Germinal center (tissue), 1 donor: ENCODE results near the gene ANKLE2.
"Not testable (repeated sequence)": the region's sequence is repeated elsewhere in the genome, so short reads cannot be mapped to it uniquely, and the experiment has no call there.

ENCODE experiments used
- DNase-seq: peaks from one replicate; pipeline ENCODE4 v3.0.0; 2012; ENCODE audit warnings: mixed read lengths, low spot score

The ANKLE2 gene

DNA sequence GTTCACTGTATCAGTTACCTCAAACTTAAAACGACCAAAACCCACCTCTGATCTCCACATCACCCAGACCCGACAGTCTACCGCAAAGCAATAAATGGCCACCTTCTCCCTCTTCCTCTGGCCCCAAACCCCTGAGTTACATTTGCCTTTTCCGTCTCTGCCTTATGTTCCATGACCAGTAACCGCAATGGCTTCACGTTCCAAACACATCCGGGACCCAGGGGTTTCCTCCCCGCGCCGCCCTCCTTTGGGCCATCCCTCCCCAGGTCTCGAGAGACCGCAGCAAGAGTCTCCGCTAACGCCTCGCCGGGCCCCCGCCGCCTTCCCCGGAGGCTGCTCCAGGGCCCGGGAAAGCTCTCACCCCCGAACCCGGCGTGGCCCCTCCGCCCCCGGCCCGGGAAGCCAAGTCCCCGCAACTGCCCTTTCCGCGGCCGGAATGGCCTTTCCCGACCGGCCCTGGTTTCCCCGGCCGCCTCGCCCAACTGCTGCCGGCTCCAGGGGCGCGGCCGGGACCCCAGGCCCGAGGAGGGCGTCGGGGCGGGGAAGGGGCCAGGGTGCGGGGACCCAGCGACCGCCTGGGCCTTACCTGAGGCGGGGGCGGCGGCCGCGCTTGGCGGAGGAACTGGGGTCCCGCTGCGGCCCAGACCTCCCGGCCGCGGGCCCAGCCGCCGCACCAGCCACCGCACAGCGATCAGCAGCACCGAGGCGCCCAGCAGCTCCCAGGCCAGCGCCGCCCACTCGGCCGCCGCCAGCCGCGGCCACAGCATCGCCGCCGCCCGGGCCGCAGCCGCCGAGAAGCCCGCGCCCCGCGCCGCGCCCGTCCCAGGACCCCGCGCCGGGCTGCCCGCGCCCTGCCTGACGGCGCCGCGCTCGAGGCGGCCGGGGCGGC is at the start of gene ANKLE2:
ANKLE2 (minus strand) TSS at position 801 of the 889 bp plus-strand sequence; CDS start at position 767, 34 bp downstream.
- DNase-seq = peak; percentile 71

DNA sequence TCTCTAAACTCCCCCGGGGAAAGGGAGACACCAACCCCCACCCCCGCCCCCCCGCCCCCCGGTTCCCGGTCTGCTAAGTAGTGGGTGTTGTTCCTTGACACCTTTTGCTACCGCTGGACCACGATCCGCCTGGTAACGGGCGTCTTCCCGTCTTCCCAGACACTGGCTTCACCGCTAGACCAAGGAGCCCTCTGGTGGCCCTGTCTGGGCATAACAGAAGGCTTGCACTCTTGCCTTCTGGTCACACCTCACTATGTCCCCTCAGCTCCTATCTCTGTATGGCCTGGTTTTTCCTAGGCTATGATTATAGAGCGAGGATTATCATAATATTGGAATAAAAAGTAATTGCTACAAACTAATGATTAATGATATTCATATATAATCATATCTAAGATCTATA is 47.8 kb upstream of the ANKLE2 start:
- DNase-seq = not testable (repeated sequence)

DNA sequence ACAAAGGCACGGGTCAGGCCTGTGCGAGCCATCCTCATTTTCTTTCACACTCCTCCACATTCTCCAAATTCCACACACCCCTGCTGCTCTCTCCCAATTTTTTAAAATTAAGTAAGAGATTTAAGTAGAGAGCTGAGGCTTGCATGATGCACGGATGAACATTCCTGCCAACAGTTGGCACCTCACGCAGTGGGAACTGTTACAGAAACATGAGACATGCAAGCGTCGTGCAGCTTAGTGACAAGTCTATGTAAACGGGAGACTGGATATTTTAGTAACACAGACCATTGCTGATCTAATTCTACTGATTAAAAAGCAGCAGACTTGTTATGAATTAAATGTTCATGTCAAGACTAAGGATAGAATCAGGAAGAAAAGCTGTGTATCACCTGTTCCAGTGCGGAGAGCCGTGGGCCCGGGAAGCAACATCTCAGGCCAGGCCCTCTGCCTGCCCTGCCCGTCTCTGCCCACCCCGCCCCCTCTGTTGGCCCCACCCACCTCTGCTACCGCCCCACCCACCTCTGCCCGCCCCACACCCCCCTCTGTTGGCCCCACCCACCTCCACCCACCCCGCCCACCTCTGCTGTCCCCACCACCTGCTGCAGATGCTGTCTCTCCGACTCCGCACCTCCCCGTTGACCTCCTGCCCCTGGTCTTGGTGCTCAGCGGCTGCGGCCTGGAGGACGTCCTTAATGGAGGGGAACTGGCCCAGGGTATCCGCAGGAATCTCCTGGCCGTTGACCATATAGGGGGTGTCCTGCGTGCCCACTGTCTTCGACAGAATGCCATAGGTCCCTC is 45.9 kb upstream of the ANKLE2 start:
- DNase-seq = no peak

DNA sequence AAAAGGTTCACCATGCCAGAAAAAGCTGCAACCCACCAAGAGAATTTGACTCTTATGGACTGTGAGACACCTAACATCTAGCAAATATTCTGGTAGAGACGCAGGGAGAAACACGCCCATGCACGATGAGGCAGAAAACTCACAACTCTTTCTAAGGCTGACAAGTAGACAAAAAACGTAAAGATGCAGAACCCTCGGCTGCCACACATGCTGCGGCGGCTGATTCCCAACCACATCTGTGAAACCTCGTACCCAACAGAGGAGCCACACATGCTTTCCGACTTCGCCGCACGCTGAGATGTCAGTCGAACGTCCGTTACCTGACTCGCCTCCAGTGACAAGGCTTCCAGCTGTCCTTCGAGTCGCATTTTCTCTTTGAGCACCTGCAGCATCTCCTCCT is 45.2 kb upstream of the ANKLE2 start:
- DNase-seq = no peak

GRCh38 chr12:132804426-132804861 is 42.8 kb upstream of the ANKLE2 start:
- no peak for DNase-seq

DNA sequence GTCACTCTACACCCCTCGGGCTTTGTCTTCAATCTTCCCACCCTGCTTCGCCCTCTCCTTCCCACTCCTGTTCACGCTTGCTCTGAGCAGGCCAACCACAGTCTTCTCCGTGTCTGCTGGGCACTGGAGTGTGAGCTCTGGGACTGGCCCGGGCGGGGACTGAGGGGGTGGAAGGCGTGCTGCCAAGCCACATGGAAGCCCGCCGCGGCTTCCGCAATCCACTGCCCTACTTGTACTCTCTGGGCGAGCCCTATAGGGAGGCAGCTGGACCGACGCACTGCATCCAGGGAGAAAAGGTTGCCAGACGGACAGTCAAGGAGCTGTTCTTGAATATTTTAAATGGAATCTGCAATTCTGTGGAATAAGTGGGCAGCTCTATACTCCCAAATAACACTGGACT is 42.3 kb upstream of the ANKLE2 start:
- no peak for DNase-seq

DNA sequence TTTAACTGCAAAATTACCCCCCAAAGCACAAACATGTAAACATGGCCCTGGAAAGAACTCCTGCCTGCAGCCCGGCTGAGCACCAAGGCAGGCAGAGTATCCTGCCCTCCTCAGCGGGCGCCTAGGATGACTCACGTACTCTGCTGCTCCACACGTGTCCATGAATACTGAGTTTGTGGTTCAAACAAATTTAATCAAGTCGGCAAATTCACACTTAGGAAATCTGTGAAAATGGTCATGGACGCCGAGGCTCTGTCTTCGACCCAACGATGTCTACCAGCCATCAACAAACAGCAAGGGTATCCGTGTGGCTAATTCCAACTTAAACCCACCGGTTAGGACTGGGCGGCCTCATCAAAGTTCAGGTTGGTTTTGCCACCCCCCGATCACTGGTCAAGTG is 41.5 kb upstream of the ANKLE2 start:
- DNase-seq = no peak

DNA sequence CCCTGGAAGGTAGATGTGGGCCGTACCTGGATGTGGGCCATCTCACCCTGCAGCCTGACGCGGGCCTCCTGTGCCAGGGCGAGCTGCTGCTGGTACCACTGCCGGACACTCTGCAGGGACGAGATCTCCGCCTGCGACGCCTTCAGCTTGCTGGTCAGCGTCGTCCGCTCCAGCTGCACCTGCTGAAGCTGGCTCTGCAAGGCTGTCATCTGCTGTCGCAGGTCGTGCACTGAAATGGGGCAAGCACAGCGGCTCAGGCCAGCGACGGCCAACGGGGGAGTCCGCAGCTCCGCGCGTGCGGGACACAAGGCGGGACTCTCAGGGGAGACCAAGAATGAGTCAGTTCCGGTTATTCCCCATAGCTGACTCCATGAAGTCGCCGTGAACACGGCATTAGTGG is 40.1 kb upstream of the ANKLE2 start:
- no peak for DNase-seq

GRCh38 chr12:132798836-132799235 is 37.2 kb upstream of the ANKLE2 start:
- no peak for DNase-seq

DNA sequence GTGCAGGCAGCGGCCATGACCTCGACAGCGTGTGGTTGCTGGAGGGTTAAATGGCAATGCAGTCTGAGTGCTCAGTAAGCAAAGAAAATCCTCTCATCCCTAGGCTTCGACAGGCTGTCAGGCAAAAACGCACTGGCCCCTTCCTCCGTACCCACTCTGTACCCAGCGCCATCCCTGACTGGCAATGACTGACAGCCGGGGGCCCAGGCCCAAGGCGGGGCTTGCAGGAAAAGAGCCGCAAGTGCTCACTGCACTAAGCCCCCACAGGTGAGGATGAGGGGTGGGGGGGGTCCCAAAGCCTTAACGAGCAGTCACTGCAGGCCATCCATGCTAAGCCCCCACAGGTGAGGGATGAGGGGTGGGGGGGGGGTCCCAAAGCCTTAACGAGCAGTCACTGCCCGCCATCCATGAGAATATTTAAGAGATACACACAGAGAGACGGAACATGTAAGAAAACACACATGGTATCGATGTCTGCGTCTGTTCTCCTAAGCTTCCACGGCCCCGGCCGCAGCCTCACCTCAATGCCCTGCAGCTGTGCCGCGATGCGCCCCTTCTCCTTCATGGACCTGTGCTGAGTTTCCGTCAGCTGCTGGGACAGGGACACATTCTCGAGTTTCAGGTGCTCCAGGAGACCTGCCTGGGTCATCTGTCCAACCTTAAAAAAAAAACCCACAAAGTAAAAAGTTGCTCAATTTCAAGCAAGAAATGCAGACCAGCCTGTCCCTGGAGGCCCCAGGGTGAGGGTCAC is 36.4 kb upstream of the ANKLE2 start:
- DNase-seq = no peak

GRCh38 chr12:132795847-132796246 is 34.2 kb upstream of the ANKLE2 start:
- no peak for DNase-seq

- DNase-seq = not testable (repeated sequence)
Observed at GRCh38 chr12:132791940-132792339, 30.3 kb upstream of the ANKLE2 start.

- DNase-seq = no peak
Observed at GRCh38 chr12:132789099-132789471, 27.5 kb upstream of the ANKLE2 start.

DNA sequence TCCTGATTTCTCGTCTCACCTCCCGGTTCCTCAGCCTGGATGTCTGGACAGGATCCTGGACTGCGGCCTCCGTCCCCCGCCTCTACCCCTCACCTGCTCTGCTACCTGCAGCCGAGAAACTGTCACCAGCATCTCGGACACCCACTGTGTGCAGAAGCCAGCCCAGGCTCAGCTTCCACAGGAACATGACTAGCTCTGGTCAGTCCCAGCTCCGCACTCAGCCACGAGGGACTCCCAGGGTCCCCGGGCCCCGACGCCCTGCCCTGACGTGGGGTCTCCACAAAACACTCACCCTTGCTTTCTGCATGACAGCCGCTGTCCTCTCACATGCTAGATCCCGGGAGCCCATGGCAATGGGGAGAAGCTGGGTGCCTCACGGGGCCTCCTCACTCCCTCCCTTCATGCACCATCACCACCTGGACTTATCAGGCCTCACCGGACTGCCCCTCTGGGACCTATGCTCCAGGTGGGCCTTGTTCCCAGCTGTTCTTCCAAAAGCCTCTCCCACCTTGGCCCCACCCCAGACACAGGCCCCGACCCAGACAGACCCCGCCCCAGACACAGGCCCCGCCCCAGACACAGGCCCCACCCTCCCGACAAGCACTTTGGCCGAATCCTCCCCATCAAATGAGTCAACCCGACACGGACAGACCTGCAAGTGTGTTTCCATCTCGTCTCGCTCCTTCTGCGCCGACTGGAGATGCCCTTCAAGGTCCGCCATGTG is 26.9 kb upstream of the ANKLE2 start:
- no peak for DNase-seq

GRCh38 chr12:132787877-132788276 is 26.2 kb upstream of the ANKLE2 start:
- no peak for DNase-seq

DNA sequence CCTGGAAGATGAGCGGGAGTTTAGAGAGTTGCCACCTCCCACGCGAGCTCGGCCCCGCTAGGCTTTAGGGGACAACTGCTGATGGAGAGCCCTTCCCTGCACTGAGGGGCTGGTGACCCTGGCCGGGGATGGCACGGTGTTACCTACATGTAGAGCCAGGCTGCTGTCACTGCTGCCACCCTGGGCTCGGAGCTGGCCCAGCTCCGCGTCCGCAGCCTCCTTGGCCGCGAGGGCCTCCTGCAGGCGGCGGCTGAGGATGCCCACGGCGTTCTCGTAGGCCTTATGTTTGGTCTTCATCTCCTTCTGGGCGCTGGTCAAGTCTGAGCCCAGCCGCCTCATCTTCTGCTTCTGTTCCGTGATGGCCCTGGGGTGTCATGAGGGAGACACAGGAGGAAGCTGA is 24.6 kb upstream of the ANKLE2 start:
- no peak for DNase-seq

GRCh38 chr12:132784580-132784979 is 22.9 kb upstream of the ANKLE2 start:
- DNase-seq = no peak

DNA sequence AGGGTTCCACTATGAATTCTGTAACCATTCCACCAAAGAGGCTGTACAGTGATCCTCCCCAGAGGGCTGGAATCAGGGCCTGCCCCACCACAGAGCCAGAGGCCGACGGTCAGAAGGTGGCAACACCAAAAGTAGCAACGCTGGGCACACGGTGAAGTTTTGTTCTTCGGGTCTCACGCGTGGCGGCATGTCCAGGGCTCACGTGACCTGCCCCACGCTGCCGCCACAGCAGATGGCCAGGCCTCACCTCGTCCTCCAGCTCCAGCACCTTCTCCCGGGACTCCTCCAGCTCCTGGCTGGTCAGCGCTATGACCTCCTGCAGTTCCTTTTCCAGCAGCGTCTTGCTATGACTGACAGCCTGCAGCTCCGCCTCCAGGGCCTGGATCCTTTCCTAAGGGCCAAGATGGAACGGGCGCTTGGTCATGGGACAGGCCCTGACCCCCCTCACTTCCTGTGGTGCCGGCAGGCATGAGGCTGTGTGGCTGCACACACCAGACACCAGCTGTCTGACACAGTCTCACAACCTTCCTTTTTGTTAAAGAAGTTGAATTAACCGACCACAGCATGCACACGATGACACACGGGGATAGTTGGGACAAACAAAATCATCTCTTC is 22.4 kb upstream of the ANKLE2 start:
- no peak for DNase-seq

DNA sequence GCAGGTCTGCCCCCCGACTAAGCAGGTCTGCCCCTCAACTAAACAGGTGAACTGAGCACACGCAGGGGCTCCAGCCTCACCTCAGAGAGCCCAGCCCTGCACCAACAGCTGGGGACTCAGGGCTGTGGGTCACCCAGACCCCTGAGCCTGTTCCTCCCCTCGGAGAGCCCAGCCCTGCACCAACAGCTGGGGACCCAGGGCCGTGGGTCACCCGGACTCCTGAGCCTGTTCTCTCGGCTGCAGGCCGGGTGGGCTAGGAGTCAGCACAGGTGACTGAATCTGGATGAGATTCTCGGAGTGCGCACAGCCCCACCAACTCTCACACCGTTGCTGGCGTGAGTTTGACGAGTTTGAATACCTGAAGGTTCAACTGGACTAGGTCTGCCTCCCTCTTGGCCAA is 20.3 kb upstream of the ANKLE2 start:
- DNase-seq = no peak

DNA sequence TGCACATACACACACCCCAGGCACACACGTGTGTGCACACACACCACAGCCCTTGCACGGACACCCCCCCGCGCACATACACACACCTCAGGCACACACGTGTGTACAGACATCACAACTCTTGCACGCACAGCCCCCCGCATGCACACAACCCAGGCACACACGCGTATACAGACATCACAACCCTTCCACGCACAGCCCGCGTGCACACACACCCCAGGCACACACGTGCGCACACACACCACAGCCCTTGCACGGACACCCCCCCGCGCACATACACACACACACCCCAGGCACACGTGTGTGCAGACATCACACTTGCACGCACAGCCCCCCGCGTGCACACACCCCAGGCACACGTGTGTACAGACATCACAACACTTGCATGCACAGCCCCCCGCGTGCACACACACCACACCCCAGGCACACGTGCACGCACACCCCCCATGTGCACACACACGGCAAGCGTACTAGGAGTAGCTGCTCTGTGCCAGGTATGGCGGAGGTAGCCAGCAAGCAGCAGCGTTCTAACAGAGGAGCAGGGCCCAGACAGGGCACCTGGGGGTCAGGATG is 18.2 kb upstream of the ANKLE2 start:
- no peak for DNase-seq

DNA sequence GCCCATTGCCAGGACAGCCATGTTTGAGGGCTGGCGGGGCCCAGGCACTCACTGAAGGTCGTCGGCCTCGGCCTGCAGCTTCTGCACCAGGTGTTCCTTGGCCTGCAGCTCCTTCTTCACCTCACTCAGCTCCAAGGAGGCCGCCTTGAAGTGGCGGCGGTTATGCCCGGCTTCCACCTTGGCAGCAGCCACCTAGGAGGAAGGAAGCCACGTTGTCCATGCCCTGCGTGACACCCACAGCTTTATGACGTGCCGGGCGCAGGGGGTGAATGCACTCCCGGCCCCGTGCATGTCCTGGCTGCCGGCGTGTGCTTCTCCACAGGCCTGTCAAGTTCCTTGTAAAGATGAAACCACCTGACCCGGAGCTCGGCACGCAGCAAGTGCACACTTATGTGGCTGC is 16.0 kb upstream of the ANKLE2 start:
- DNase-seq = no peak
